Glutamatergic neuron (in vitro differentiated cells): ENCODE measurements around the gene TMEM178A. TPM values are rescaled to one million over a fixed set of nuclear protein-coding genes. Genes with fewer than 3 reads are reported as not detected.

ENCODE experiments used
- DNase-seq: peaks from one replicate; pipeline ENCODE4 v3.0.0; 2022
- H3K27ac Mint-ChIP-seq: one replicate; pipeline ENCODE4 v1.8.0; 2020; ENCODE audit warnings: mild to moderate bottlenecking, mixed read lengths, inconsistent platforms; ENCODE audit not compliant: unreplicated experiment
- H3K27me3 Mint-ChIP-seq: one replicate; pipeline ENCODE4 v1.8.0; 2020; ENCODE audit warnings: mild to moderate bottlenecking, moderate library complexity, mixed read lengths, inconsistent platforms; ENCODE audit not compliant: unreplicated experiment
- H3K36me3 Mint-ChIP-seq: one replicate; pipeline ENCODE4 v1.8.0; 2020; ENCODE audit warnings: mild to moderate bottlenecking, mixed read lengths, inconsistent platforms; ENCODE audit not compliant: unreplicated experiment
- H3K4me1 Mint-ChIP-seq: one replicate; pipeline ENCODE4 v1.8.0; 2020; ENCODE audit warnings: mild to moderate bottlenecking, low read depth, mixed read lengths, inconsistent platforms; ENCODE audit not compliant: unreplicated experiment
- H3K4me3 Mint-ChIP-seq: one replicate; pipeline ENCODE4 v1.8.0; 2020; ENCODE audit warnings: mild to moderate bottlenecking, mixed read lengths, inconsistent platforms; ENCODE audit not compliant: unreplicated experiment
- H3K9me3 Mint-ChIP-seq: one replicate; pipeline ENCODE4 v1.8.0; 2020; ENCODE audit warnings: mild to moderate bottlenecking, moderate library complexity, mixed read lengths, inconsistent platforms; ENCODE audit not compliant: unreplicated experiment
- total RNA-seq: library from RNA; stranded (reverse); fragmentation: NEBNext Ultra II Directional; extraction: Animal tissue kit (Norgen Biotek cat#: 25700); gene quantifications from one replicate; pipeline ENCODE4 v1.2.1, GENCODE V29; 2021; ENCODE audit not compliant: unreplicated experiment
- TF ChIP-seq, protein P1 (sequence below): fragments of 200-600 bp; sonication (generic); IDR thresholded peaks from one replicate; pipeline ENCODE4 v1.5.0; 2021; ENCODE audit not compliant: partially characterized antibody, unreplicated experiment

Gene TMEM178A
- total RNA-seq, 1 donor from 2014 or later = 12.5 TPM

DNA sequence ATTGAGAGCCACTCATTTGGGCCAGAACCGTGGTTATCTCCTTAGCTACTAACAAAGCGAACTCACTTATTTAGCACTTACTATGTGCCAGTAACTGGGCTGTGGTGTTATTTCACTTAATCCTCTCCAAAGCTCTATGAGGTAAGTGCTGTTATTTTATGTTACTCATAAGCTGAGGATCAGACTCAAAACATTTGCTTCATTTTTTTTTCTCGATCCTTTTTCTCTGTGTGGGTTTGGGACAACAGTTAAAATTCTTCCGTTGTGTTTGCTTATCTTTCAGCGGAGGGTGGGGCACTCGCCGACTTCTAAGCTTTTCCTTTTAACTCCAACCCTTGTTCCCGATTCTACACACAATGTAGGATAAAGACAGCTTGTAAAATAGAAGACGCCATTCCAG, 52.8 kb downstream of the TMEM178A start:
- Mint-ChIP-seq H3K4me3 (no peak overlapping the region), H3K36me3 (no peaks in the 10 kb centered on the region), H3K9me3 (peaks cover 4% of the 10 kb centered on the region), H3K4me1 (peaks cover 2% of the 10 kb centered on the region), H3K27ac (no peak overlapping the region), H3K27me3 (no peaks in the 10 kb centered on the region)
- TF ChIP-seq, protein P1, sequence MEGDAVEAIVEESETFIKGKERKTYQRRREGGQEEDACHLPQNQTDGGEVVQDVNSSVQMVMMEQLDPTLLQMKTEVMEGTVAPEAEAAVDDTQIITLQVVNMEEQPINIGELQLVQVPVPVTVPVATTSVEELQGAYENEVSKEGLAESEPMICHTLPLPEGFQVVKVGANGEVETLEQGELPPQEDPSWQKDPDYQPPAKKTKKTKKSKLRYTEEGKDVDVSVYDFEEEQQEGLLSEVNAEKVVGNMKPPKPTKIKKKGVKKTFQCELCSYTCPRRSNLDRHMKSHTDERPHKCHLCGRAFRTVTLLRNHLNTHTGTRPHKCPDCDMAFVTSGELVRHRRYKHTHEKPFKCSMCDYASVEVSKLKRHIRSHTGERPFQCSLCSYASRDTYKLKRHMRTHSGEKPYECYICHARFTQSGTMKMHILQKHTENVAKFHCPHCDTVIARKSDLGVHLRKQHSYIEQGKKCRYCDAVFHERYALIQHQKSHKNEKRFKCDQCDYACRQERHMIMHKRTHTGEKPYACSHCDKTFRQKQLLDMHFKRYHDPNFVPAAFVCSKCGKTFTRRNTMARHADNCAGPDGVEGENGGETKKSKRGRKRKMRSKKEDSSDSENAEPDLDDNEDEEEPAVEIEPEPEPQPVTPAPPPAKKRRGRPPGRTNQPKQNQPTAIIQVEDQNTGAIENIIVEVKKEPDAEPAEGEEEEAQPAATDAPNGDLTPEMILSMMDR = no peak
- no peak for DNase-seq

DNA sequence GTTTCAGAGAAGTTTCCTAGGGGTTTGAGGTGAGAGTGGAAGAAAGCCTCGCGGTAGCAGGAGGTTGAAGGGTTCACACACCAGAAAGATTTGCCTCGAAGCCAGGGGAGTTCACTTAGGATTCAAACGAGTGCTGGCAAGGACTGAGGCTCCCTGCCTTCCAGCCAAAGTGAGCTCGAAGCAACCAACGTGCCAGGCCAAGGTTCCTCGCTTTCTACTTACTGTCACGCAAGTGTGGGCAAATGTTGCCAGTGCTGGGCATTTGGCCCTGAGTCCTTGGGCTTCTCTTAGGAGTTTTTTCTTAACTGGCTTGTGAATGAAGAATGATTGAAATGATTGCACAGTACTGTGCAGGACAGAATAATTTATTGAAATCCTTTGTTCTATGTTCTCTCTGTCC, 53.6 kb downstream of the TMEM178A start:
- Mint-ChIP-seq H3K4me1 (peaks cover 2% of the 10 kb centered on the region), H3K27ac (no peak overlapping the region), H3K4me3 (no peak overlapping the region), H3K9me3 (peaks cover 4% of the 10 kb centered on the region), H3K27me3 (no peaks in the 10 kb centered on the region), H3K36me3 (no peaks in the 10 kb centered on the region)
- TF ChIP-seq, protein P1 = no peak
- DNase-seq = no peak

DNA sequence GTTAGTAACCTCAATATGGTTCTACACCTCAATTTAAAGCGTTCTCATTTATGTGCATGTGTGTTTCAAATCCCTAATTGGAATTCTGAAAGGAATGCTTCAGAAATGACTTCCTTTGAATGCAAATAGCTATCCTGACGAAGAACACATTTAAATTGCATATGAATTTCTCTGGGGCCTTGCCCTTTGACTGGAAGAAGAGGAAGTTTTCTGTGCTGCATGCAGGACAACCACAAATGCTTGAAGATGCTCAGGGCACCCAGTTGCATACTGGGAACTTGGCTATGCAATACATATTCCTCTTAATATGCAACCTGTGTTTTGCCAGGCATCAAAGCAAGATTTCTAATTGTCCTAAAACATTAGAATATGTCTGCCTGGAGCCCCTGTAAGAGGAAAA, 55.3 kb downstream of the TMEM178A start:
- Mint-ChIP-seq H3K27me3 (no peaks in the 10 kb centered on the region), H3K36me3 (no peaks in the 10 kb centered on the region), H3K4me1 (no peaks in the 10 kb centered on the region), H3K27ac (no peak overlapping the region), H3K4me3 (no peak overlapping the region), H3K9me3 (peaks cover 2% of the 10 kb centered on the region)
- TF ChIP-seq, protein P1 = no peak
- no peak for DNase-seq

DNA sequence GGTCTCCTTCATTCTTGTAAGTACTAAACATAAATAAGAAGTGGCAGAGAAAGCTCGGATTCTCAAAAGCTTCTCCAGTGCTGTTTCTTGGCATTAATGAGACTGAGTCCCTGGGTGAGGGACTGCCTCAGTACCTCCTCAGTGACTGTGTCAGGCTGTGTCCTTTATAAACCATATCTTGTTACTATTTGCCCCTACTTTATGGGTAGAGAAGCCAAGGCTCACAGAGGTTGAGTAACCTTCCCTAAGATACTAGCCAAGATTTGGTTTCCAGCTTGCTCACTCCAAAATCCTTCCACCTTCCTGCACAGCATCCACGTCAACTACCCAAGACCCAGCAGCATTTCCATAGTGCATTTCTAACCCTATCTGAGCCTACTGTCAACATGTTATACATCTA, 57.8 kb downstream of the TMEM178A start:
- H3K27ac Mint-ChIP-seq = no peak overlapping the region
- H3K4me3 Mint-ChIP-seq = no peak overlapping the region
- H3K4me1 Mint-ChIP-seq = no peaks in the 10 kb centered on the region
- no peaks in the 10 kb centered on the region for H3K27me3 Mint-ChIP-seq
- H3K9me3 Mint-ChIP-seq = peaks cover 2% of the 10 kb centered on the region
- H3K36me3 Mint-ChIP-seq = no peaks in the 10 kb centered on the region
- TF ChIP-seq, protein P1 = no peak
- DNase-seq = no peak

DNA sequence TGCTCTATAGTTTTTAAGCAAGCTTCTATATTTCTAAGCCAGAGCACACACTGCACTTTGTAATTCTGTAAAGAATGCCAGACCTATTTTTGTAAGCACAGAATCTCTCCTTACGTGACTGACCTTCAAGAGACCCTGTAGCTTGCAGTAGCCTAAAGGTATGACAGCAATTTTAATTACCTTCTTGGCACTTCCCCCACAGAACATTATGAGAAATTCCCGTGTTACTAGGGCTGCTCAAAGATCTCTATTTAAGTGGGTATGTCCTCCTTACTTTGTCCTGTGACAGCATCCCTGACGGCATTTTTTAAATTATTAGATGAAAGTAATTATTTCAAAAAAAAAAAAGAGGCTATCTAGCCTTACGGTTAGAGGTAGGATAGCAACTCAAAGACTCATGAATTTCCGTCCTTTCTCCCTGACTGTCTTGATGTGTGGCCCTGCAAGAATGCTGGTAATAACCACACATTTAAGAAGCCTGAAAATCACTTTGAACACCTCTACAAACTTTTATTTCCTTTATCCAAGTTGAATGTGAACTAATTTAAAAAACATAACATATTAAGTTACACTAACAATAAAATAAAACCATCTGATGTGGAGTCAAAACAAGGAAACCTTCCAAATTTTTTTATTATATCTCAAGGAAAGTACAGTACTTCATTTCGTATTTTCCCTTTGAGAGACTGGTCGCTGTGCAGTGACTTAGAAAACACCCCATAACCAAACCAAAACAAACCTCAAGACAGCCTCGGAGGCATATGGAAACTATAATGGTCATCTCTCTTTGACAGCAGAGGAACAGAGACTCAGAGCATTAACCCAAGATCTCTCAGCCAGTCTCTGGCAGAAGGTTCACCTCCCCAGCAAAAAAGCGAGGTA, 58.5 kb downstream of the TMEM178A start:
- Mint-ChIP-seq H3K4me1 (no peaks in the 10 kb centered on the region), H3K9me3 (peaks cover 2% of the 10 kb centered on the region), H3K27me3 (no peaks in the 10 kb centered on the region), H3K27ac (no peak overlapping the region), H3K4me3 (no peak overlapping the region), H3K36me3 (no peaks in the 10 kb centered on the region)
- DNase-seq = no peak
- TF ChIP-seq, protein P1 = no peak
